ENCODE results near the gene PTGES. TPM values are rescaled to one million over a fixed set of nuclear protein-coding genes. Genes with fewer than 3 reads are reported as not detected.
"Not testable (repeated sequence)": the region's sequence is repeated elsewhere in the genome, so short reads cannot be mapped to it uniquely, and the experiment has no call there.

The PTGES gene
- not detected in 2 replicates for total RNA-seq

DNA sequence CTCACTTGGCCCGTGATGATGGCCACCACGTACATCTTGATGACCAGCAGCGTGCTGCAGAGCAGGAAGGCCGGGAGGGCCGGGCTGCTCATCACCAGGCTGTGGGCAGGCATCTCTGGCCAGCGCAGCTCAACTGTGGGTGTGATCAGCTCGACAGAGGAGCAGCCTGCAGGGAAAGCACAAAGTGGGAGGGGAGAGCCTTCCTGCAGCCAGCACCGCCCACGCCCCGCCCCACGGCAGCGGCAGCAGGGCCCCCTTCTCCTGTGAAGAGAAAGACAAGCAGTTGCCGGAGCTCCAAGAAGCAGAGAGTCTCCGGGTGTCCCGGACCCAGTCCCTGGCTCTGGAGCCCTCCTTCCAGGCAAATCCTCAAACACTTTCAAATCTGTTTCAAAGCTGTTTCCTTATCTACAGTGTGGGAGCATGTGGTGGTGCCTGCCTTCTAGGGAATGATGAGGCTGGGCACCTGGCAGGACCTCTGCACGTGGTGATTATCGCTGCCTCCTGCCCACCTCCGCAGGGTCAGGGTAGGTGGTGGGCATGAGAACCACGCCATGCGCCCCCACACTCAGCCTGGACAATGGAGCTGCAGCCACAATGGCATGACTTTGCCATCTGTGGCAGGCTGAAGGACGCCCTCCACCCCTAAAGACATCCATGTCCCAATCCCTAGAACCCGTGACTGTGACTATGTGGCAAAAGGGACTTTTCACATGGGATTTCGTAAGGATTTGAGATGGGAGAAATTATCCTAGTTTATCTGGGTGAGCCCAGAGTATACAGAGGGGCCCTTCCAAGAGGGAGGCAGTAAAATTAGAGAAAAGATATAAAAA is at the start of gene PTGES:
PTGES (minus strand) TSS at position 143 of the 830 bp plus-strand sequence; CDS start at position 113, 30 bp downstream.
- peak; percentile 54 for ATAC-seq (ENCODE audit: low read depth)
- intact Hi-C loops (cut with micrococcal nuclease), result no loop called here
- TF ChIP-seq, protein P1, sequence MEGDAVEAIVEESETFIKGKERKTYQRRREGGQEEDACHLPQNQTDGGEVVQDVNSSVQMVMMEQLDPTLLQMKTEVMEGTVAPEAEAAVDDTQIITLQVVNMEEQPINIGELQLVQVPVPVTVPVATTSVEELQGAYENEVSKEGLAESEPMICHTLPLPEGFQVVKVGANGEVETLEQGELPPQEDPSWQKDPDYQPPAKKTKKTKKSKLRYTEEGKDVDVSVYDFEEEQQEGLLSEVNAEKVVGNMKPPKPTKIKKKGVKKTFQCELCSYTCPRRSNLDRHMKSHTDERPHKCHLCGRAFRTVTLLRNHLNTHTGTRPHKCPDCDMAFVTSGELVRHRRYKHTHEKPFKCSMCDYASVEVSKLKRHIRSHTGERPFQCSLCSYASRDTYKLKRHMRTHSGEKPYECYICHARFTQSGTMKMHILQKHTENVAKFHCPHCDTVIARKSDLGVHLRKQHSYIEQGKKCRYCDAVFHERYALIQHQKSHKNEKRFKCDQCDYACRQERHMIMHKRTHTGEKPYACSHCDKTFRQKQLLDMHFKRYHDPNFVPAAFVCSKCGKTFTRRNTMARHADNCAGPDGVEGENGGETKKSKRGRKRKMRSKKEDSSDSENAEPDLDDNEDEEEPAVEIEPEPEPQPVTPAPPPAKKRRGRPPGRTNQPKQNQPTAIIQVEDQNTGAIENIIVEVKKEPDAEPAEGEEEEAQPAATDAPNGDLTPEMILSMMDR (IDR thresholded peaks at IDR 0.05), result no peak
- DNase-seq, result no peak
- Mint-ChIP-seq H3K9me3 (no peaks in the 10 kb centered on the region), H3K4me3 (no peak within 1 kb of the TSS), H3K36me3 (ENCODE audit: low read depth) (no peaks in the 10 kb centered on the region), H3K4me1 (peaks cover 13% of the 10 kb centered on the region), H3K27me3 (peaks cover 28% of the 10 kb centered on the region), H3K27ac (no peak within 1 kb of the TSS)
- ChIA-PET POLR2A (interaction anchor here (0.6 kb wide), 1 partner anchor 15 kb away, joined by 3 read pairs; no protein-coding TSS in a partner anchor), CTCF (no interaction called here)

DNA sequence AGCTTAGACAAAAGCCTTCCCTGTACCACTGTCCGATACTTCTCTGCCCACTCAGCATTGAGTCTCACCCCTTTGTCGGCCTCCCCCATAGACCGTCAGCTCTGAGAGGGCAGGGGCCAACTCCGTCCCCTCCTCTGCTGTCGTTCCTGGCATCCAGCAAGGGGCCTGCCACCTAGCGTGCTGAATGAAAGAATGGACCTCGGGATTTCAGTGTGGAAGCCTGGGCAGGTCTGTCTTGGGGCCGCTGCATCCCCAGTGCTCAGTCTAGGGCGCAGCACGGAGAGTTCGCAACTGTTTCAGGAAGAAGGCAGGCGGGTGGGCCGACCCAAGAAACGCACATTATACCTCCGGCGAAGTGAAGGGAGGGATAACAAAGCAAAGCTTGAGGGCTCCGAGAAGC is 48.7 kb upstream of the PTGES start:
- peaks cover 17% of the 10 kb centered on the region for H3K36me3 Mint-ChIP-seq (ENCODE audit: low read depth)
- H3K4me3 Mint-ChIP-seq, result peak overlapping the region; percentile 51
- ChIA-PET POLR2A (interaction anchor here (1.0 to 1.1 kb wide), 2 partner anchors 33 to 440 kb away, joined by 6 to 7 read pairs; no protein-coding TSS in a partner anchor), CTCF (interaction anchor here (1.0 kb wide), 1 partner anchor 11 kb away, joined by 3 read pairs; no protein-coding TSS in a partner anchor)
- no peaks in the 10 kb centered on the region for H3K9me3 Mint-ChIP-seq
- TF ChIP-seq, protein P1 (IDR thresholded peaks at IDR 0.05), result no peak
- H3K4me1 Mint-ChIP-seq, result peaks cover 22% of the 10 kb centered on the region
- ATAC-seq (ENCODE audit: low read depth), result no peak
- no peak for DNase-seq
- H3K27ac Mint-ChIP-seq, result no peak overlapping the region
- H3K27me3 Mint-ChIP-seq, result no peaks in the 10 kb centered on the region
- intact Hi-C loops (cut with micrococcal nuclease), result loop anchor here (5.0 kb wide), 1 partner anchor 436 kb away; no protein-coding TSS in a partner anchor

- POLR2A ChIA-PET, result no interaction called here
- H3K27ac Mint-ChIP-seq, result no peak overlapping the region
- ATAC-seq (ENCODE audit: low read depth), result no peak
- DNase-seq, result no peak
- peaks cover 4% of the 10 kb centered on the region for H3K27me3 Mint-ChIP-seq
- TF ChIP-seq, protein P1 (IDR thresholded peaks at IDR 0.05), result no peak
- CTCF ChIA-PET, result interaction anchor here (1.2 kb wide), 1 partner anchor 9 kb away, joined by 3 read pairs; no protein-coding TSS in a partner anchor
- H3K4me3 Mint-ChIP-seq, result no peak overlapping the region
- H3K36me3 Mint-ChIP-seq (ENCODE audit: low read depth), result peaks cover 4% of the 10 kb centered on the region
- H3K9me3 Mint-ChIP-seq, result no peaks in the 10 kb centered on the region
- intact Hi-C loops (cut with micrococcal nuclease), result no loop called here
- H3K4me1 Mint-ChIP-seq, result peaks cover 8% of the 10 kb centered on the region
These were observed 46.1 kb upstream of the PTGES start for GRCh38 chr9:129798973-129799372.

- POLR2A ChIA-PET; H3K4me1 Mint-ChIP-seq; DNase-seq; H3K9me3 Mint-ChIP-seq; ATAC-seq (ENCODE audit: low read depth); H3K36me3 Mint-ChIP-seq (ENCODE audit: low read depth); intact Hi-C loops (cut with micrococcal nuclease); H3K27me3 Mint-ChIP-seq; H3K27ac Mint-ChIP-seq; H3K4me3 Mint-ChIP-seq: not testable (repeated sequence)
- CTCF ChIA-PET, result interaction anchor here (0.6 kb wide), 1 partner anchor 42 kb away, joined by 4 read pairs; no protein-coding TSS in a partner anchor
These were observed 43.2 kb upstream of the PTGES start for GRCh38 chr9:129796029-129796428.

GRCh38 chr9:129794549-129794948 is 41.7 kb upstream of the PTGES start:
- H3K9me3 Mint-ChIP-seq, result no peaks in the 10 kb centered on the region
- DNase-seq (no peak), ATAC-seq (ENCODE audit: low read depth) (no peak)
- H3K27ac Mint-ChIP-seq, result no peak overlapping the region
- TF ChIP-seq, protein P1 (IDR thresholded peaks at IDR 0.05), result no peak
- no peaks in the 10 kb centered on the region for H3K4me1 Mint-ChIP-seq
- peaks cover 9% of the 10 kb centered on the region for H3K27me3 Mint-ChIP-seq
- intact Hi-C loops (cut with micrococcal nuclease), result no loop called here
- no peak overlapping the region for H3K4me3 Mint-ChIP-seq
- no peaks in the 10 kb centered on the region for H3K36me3 Mint-ChIP-seq (ENCODE audit: low read depth)
- ChIA-PET POLR2A (no interaction called here), CTCF (no interaction called here)
